Measurements from ENCODE around the gene RECK.
A peak's percentile ranks its signal among the peaks of the same experiment; 100 is the strongest.
"Not testable (repeated sequence)": the region's sequence is repeated elsewhere in the genome, so short reads cannot be mapped to it uniquely, and the experiment has no call there.

The RECK gene

GRCh38 chr9:36036780-36037548 is at the start of gene RECK:
Gene RECK, plus strand, starts transcription at chr9:36036913. Its CDS starts 86 bp downstream, at chr9:36036999.
- peak; percentile 56 for DNase-seq

DNA sequence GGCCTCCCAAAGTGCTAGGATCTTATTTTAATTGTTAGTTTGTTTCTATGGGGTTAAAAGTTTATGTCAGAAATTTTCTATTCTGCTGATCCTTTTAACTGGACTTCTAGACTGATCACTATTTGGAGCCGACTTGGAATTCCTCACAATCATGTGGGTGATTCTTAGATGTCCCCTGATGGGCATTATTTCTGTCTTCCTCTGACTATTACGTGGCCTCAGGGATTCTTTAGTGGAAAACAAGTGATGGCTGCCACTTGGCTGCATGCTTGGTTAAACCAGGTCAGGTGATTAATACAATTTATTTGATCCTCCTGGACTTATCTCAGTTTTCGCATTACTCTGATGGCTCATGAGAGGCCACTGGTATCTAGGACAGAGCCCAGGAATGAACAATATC is 46.6 kb upstream of the RECK start:
- DNase-seq = no peak

DNA sequence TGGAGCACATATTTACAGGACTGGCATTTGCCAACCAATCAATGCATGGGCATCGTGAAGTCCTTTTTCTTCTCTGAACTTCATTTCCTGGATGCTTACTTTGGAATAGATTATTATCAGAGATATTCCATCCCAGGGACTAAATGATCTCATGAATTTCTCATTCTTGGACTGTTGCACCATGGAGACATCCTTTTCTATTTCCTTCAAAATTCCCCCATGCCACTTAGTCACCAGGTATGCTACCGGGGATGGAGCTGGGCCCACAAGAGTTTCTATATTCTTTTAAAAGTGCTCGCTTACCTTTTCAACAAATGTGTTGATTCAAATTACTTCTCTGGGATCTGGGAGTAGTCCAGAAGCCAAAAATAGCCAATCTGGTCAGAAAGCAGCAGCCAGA is 43.6 kb upstream of the RECK start:
- DNase-seq = not testable (repeated sequence)

DNA sequence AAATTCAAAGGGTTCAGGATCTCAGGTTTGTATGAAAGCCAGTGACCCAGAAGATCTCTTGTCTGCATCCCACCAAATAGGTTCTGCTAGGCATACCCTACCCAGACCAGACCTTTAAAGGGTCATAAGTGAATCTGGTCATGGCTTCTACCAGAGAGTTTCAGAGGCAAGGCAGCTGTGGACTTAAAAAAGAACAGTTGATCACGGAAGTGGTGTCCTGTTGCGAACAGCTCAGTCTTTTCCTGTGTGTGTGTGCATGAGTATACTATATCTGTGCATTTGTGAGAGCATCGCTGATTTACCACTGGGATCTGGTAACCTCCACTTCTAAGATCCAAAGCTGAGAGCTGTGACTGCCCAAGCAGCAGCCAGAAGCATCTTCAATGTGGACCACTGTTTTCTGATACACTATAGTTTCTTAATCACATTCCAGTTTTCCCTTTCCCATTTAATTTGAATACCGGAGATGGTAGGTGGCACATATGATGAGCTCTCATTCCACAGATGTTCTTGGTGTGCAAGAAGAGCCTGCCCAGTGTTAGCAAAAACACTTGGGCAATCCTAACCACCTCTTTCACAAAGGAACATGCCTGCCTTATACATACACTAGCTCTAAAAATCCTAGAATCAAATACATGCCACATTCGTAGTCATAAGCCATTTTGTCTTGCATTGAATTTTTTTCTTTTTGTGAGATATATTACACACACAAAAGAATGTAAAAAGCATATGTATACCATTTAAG is 42.6 kb upstream of the RECK start:
- no peak for DNase-seq

DNA sequence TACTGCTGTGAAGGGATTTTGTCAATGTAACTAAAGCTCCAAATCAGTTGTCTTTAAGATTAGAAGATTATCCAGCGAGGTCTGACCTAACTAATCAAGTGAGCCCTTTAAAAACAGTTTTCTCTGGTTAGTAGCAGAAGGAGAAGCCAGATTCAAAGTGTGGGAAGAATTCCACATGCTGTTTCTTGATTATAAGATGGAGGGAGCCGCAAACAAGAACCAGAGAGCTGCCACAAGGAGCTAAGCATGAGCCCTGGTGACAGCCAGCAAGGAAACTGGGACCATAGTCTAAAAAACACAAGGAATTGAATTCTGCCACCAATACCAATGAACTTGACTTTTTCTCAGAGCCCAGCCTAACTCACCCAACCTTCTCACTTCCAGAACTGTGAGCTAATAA is 41.8 kb upstream of the RECK start:
- DNase-seq = no peak

GRCh38 chr9:35996358-35996970 is 40.2 kb upstream of the RECK start:
- no peak for DNase-seq

DNA sequence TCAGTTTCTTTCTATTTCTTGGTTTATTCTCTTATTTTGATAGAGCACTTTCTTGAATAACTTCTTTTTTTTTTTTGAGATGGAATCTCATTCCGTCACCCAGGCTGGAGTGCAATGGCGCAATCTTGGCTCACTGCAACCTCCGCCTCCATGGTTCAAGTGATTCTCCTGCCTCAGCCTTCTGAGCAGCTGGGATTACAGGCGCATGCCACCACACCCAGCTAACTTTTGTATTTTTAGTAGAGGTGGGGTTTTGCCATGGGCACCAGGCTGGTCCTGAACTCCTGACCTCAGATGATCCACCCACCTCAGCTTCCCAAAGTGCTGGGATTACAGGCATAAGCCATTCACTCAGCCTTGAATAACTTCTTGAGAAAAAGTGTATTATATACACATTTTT is 39.7 kb upstream of the RECK start:
- not testable (repeated sequence) for DNase-seq

- no peak for DNase-seq
These were observed 38.4 kb upstream of the RECK start for GRCh38 chr9:35998333-35998732.

DNA sequence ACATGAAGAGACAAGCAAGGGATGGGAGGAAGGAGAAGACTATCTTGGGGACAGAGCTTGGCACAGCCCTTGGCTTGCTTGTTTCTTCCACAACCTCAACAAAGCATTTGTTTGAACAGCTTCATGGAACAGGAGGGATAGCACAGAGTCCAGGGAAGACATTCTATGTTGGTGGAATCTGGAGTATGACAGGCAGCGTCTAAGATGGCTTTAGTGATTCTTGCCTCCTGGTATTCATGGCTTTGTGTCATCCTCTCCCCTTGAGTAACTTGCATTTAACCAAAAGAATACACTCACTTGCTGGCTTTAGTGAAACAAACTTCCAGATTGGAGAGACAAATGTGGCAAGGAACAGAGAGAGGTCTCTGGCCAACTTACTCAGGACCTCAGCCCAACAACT is 30.8 kb upstream of the RECK start:
- no peak for DNase-seq

GRCh38 chr9:36006549-36007315 is 30.0 kb upstream of the RECK start:
- DNase-seq = no peak

- no peak for DNase-seq
These were observed 29.4 kb upstream of the RECK start for GRCh38 chr9:36007316-36007708.

DNA sequence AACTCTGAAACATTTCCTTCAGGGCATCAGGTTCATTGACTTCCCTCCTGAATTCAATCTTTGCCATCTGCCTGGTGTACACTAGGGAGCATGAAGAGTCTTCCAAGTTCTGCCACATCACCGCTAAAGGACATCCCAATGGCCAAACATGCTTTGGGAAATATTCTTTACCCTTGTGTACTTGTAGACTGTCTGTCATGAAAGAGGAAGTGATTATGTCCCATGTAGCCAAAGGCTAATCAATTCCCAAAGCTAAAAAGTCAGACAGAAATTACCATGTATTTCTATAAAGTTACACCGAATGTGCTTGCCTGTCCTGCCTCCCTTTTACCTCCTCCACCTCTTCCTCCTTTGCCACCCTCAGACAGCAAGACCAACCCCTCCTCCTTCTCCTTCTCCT is 28.9 kb upstream of the RECK start:
- DNase-seq = no peak

GRCh38 chr9:36008774-36009300 is 27.9 kb upstream of the RECK start:
- DNase-seq = peak; percentile 22

DNA sequence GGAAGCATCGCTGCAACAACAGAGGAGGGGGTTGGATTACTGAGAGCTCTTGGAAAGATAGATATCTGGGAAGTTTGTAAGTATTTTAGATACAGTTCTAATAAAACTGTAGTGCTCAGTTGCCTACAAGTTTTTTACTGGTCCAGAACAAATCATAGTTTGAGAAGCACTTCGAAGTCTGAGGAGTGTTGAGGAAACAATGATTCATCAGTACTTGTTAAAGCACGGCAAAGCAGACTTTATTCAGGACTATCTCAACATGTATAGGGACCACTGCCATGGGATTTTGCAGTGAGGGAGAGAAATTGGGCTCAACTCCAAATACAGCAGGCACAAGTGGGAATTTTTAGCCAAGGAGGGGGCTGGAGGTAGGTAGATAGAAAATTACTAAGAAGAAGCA is 25.3 kb upstream of the RECK start:
- no peak for DNase-seq

- DNase-seq = no peak
These were observed 19.4 kb upstream of the RECK start for GRCh38 chr9:36017278-36017677.

DNA sequence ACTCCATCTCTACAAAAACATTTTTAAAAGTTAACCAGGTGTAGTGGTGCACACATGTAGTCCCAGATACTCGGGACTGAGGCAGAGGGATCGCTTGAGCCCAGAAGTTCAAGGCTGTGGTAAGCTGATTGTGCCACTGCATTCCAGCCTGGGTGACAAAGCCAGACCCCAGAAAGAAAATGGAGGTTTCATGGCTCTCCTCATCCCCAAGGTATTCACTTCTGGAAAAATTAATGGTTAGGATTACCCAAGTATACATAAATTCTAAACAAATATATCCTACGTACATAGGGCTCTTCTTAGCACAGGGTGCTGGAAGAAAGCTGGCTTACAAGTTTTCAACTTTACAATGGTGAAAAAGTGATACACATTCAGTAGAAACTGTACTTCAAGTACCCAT is 18.6 kb upstream of the RECK start:
- DNase-seq = no peak

GRCh38 chr9:36018891-36019720 is 17.6 kb upstream of the RECK start:
- no peak for DNase-seq

DNA sequence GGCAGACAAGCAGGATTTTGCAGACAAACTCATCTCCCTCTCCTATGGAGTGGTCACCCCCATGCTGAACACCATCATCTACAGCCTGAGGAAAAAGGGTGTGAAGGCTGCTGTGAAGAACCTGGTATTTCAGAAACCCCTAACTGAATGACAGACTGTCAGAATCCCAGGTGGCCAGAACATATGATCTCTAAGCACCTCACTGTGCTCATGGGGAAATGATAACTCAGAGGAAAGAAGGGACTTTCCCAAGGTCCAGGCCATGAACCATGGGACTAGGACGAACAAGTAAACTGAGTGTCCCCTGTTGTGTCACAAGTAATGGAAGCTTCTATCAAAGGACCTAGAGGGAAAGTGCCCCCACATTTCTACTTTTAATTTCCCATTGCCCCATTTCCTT is 14.7 kb upstream of the RECK start:
- no peak for DNase-seq

DNA sequence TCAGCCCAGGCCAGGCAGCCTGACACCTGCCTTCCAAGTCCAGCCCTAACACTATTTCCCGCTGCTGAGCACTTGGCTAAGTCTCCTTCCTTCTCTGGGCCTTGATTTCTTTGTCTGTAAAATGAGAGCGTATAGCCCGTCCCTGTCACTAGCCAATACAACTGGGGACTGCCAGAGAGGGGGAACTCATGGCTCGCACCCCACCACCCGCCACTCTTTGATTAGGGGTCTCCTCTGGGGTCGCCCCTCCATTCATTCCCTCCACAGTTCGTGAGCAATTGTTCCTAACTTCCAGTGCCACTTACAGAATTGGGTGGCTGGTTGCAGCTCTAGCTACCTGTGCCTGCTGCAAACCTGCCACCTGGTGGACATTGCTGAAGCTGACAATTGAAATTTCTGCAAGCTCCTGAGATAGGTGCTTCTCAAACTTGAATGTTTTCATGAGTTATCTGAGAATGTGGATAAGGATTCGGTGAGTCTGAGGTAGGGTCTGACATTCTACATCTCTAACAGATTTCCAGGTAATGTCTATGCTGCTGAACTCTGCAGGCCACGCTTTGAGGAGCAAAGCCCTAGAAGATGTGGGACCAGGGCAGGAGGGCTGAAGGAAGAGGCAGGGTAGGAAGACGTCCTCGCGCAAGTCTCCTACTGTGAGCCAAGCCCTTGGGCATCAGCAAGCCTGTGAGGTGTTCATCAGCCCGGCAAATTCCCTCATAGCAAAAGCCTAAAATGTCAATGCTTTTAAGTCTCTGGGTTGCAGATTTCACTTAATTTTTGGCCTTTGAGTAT is 13.3 kb upstream of the RECK start:
- DNase-seq = peak; percentile 76

DNA sequence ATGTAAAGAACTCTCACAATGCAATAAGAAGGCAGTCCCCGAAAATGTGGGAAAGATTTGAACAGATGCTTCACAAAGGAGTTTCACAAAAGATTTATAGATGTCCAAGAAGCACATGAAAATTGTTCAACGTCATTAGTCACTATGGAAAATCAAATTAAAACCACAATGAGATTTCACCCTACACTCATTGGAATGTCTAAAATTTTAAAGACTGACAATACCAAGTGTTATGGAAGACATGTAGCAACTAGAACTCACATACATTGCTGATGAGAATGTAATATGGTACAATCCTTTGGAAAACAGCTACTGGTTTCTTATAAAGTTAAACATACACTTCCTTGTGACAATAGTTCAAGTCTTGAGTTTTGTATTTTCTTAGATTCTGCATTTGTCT is 11.0 kb upstream of the RECK start:
- no peak for DNase-seq

DNA sequence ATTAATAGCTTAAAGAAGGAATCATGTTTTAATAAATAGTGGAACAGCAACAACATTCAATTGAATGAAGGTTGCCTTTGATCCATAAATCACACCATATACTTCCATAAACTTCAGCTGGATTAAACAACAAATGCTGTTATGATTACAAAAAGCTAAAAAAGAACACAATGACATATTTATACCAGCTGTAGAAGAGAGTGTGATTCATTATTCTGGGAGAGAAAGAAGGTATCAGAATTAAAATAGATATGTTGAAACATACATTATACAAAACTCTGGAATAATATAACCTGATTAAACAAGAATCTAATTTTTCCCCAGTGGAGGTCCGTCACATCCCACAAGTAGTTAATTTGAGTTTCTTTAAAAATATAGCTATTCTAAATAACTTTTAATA is 7.5 kb upstream of the RECK start:
- DNase-seq = no peak
